ENCODE data around the gene TRAF1. TPM values are rescaled to one million over a fixed set of nuclear protein-coding genes. Genes with fewer than 3 reads are reported as not detected.
A peak's percentile ranks its signal among the peaks of the same experiment; 100 is the strongest.

Gene TRAF1
- total RNA-seq, 4 donors from 2014 or later = 12.3 to 21.0 (median 19.8) TPM

- TF ChIP-seq CTCF (IDR thresholded peaks at IDR 0.05) (no peak), EP300 (IDR thresholded peaks at IDR 0.05) (no peak), POLR2A (IDR thresholded peaks at IDR 0.05) (no peak)
- Histone ChIP-seq H3K4me1 (peaks cover 0 to 75% (median 42%) of the 10 kb centered on the region in 4 donors), H3K4me3 (no peak overlapping the region), H3K9me3 (no peaks in the 10 kb centered on the region), H3K36me3 (no peaks in the 10 kb centered on the region), H3K27ac (peak overlapping the region; percentile 68 to 95 (median 93)), H3K27me3 (no peaks in the 10 kb centered on the region)
- 43 to 51% methylated on average over 2 of the region's 2 CpGs for WGBS, 2 donors
- no peak for DNase-seq (ENCODE audit: low spot score in 2 of 2)
Observed at GRCh38 chr9:120936764-120937122, 10.1 kb upstream of the TRAF1 start.

DNA sequence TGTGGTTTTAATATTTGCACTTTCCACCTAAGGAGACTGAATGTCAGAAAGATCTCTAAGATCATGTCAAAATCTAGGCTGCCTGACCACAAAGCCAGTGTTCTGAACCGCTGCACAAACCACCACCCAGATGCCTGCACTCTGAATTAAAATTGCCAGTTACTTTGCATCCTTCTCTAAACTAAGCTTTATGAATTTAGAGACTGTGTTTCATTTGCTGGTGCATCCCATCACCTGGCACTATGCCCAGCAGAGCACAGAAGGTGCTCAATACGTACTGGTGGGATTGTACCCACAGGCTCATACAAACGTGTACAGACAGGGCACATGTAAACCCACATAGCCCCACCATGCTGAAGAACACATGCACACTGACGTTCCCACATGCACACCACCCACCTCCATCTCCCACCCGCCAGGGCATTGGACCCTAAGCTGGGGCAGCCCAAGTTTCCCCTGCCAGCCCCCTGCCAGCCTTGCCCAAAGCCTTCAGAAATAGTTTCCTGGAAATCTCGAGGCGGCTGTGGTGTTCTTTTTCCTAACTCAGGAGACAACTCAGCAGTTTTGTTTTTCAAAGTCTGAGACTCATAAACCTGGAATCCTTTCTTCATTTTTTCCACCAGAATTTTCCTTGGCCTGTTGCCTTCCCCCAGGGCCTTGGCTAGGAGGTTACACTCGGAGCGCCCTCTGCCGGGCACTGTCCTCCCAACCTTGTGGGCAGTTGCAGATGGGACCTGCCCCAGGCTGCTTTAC is 9.6 kb upstream of the TRAF1 start:
- Histone ChIP-seq H3K9me3 (no peaks in the 10 kb centered on the region), H3K4me3 (peak overlapping the region in 1 of 4 donors; percentile 22), H3K36me3 (no peaks in the 10 kb centered on the region), H3K27ac (peak overlapping the region; percentile 68 to 95 (median 93)), H3K4me1 (peaks cover 0 to 75% (median 44%) of the 10 kb centered on the region in 4 donors), H3K27me3 (no peaks in the 10 kb centered on the region)
- peak; percentile 80 to 94 for TF ChIP-seq EP300 (IDR thresholded peaks at IDR 0.05)
- no peak for TF ChIP-seq POLR2A (IDR thresholded peaks at IDR 0.05)
- peak; percentile 86 to 95 (median 94) for TF ChIP-seq CTCF (IDR thresholded peaks at IDR 0.05)
- DNase-seq (ENCODE audit: low spot score in 2 of 2) = peak; percentile 95 to 98
- 11 to 13% methylated on average over 10 of the region's 10 CpGs for whole genome bisulfite sequencing, 2 donors

DNA sequence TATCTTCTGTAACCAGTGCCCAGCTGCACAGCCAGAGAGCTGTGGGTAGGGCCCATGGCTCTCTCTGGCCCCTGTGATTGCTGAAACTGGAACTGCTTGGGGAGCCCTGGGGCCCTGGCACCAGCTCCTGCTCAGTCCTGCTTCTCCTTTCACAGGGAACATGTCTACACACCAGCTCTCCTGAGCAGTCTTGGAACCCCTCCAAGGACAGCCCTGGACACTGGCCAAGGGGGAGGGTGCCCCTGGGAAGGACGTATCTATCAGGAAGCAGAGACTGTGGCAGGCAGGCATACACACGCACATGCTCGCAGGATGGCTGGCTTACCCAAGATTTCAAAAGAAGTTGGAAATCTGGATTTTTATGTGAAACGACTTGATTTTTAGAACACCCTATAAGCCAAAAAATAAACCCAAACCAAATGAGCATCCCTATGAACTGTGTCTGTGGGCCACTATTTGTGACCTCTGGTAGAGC is 8.8 kb upstream of the TRAF1 start:
- Histone ChIP-seq H3K27ac (peak overlapping the region; percentile 68 to 95 (median 93)), H3K27me3 (no peaks in the 10 kb centered on the region), H3K4me3 (no peak overlapping the region), H3K9me3 (no peaks in the 10 kb centered on the region), H3K4me1 (peaks cover 0 to 75% (median 50%) of the 10 kb centered on the region in 4 donors), H3K36me3 (no peaks in the 10 kb centered on the region)
- WGBS, 2 donors = 26 to 28% methylated on average over 4 of the region's 4 CpGs
- peak; percentile 97 to 99 for DNase-seq (ENCODE audit: low spot score in 2 of 2)
- TF ChIP-seq CTCF (IDR thresholded peaks at IDR 0.05) = no peak
- TF ChIP-seq POLR2A (IDR thresholded peaks at IDR 0.05) = peak in 1 of 2 donors; percentile 23
- peak; percentile 24 to 84 for TF ChIP-seq EP300 (IDR thresholded peaks at IDR 0.05)

- no peak for DNase-seq (ENCODE audit: low spot score in 2 of 2)
- H3K27me3 ChIP-seq = no peaks in the 10 kb centered on the region
- H3K36me3 ChIP-seq = no peaks in the 10 kb centered on the region
- TF ChIP-seq EP300 (IDR thresholded peaks at IDR 0.05) = no peak
- H3K27ac ChIP-seq = peak overlapping the region; percentile 68 to 95 (median 93)
- H3K4me3 ChIP-seq = no peak overlapping the region
- H3K4me1 ChIP-seq = peaks cover 0 to 86% (median 58%) of the 10 kb centered on the region in 4 donors
- no peaks in the 10 kb centered on the region for H3K9me3 ChIP-seq
- 23 to 25% methylated on average over 3 of the region's 3 CpGs for WGBS, 2 donors
Observed at GRCh38 chr9:120934281-120934680, 7.7 kb upstream of the TRAF1 start.

- Histone ChIP-seq H3K9me3 (no peaks in the 10 kb centered on the region), H3K27me3 (no peaks in the 10 kb centered on the region), H3K36me3 (no peaks in the 10 kb centered on the region), H3K4me3 (no peak overlapping the region), H3K27ac (peak overlapping the region in 3 of 4 donors; percentile 95 to 97 (median 95)), H3K4me1 (peaks cover 0 to 89% (median 60%) of the 10 kb centered on the region in 4 donors)
- no peak for DNase-seq (ENCODE audit: low spot score in 2 of 2)
- TF ChIP-seq EP300 (IDR thresholded peaks at IDR 0.05) (no peak), CTCF (IDR thresholded peaks at IDR 0.05) (no peak), POLR2A (IDR thresholded peaks at IDR 0.05) (no peak)
- 85 to 92% methylated on average over 8 of the region's 8 CpGs for WGBS, 2 donors
Observed at GRCh38 chr9:120933310-120934055, 6.9 kb upstream of the TRAF1 start.

All from tibial nerve (tissue), 4 donors.